ENCODE results near the gene SPIRE1.
A peak's percentile ranks its signal among the peaks of the same experiment; 100 is the strongest.

Gene SPIRE1

GRCh38 chr18:12657684-12658425, at the start of gene SPIRE1:
SPIRE1 (minus strand) TSS chr18:12658107; CDS start chr18:12657866, 241 bp downstream.
- Histone ChIP-seq H3F3A (ENCODE audit: insufficient read depth) (peaks cover 6% of the 10 kb centered on the region; the same call in 1 of the 2 replicates), H3K79me2 (ENCODE audit: insufficient read depth, low read length) (no peaks in the 10 kb centered on the region), H4K20me1 (ENCODE audit: low read depth, low read length) (no peaks in the 10 kb centered on the region), H3K9ac (ENCODE audit: low read length) (peak within 1 kb of the TSS; percentile 45), H3K4me3 (ENCODE audit: insufficient read depth, low read length, poor library complexity, severe bottlenecking) (peak within 1 kb of the TSS; percentile 50), H3K27me3 (ENCODE audit: low read length) (no peaks in the 10 kb centered on the region), H3K36me3 (ENCODE audit: low read length) (no peaks in the 10 kb centered on the region), H3K9me2 (replicated peaks; ENCODE audit: insufficient read depth, low read length) (no peaks in the 10 kb centered on the region), H3K4me2 (ENCODE audit: low read depth, low read length, poor library complexity, severe bottlenecking) (peak within 1 kb of the TSS; percentile 60), H3K27ac (ENCODE audit: low read depth, low read length) (no peak within 1 kb of the TSS), H2AFZ (ENCODE audit: low read depth, low read length, severe bottlenecking) (peak within 1 kb of the TSS; percentile 73), H3K9me3 (ENCODE audit: insufficient read depth, low read length) (no peaks in the 10 kb centered on the region)
- no peak for TF ChIP-seq EZH2phosphoT487 (conservative IDR thresholded peaks at IDR 0.05; ENCODE audit: low read length)
- TF ChIP-seq CTCF (IDR thresholded peaks at IDR 0.05; ENCODE audit: insufficient read depth, low read length, poor library complexity, severe bottlenecking) = no peak

- no peaks in the 10 kb centered on the region for H4K20me1 ChIP-seq (ENCODE audit: low read depth, low read length)
- peaks cover 13% of the 10 kb centered on the region; the same call in 1 of the 2 replicates for H3K36me3 ChIP-seq (ENCODE audit: low read length)
- H3K9me3 ChIP-seq (ENCODE audit: insufficient read depth, low read length) = no peaks in the 10 kb centered on the region
- H3K9ac ChIP-seq (ENCODE audit: low read length) = peak overlapping the region; percentile 95
- no peak overlapping the region for H2AFZ ChIP-seq (ENCODE audit: low read depth, low read length, severe bottlenecking)
- no peak for TF ChIP-seq CTCF (IDR thresholded peaks at IDR 0.05; ENCODE audit: insufficient read depth, low read length, poor library complexity, severe bottlenecking)
- no peak for TF ChIP-seq EZH2phosphoT487 (conservative IDR thresholded peaks at IDR 0.05; ENCODE audit: low read length)
- H3K4me2 ChIP-seq (ENCODE audit: low read depth, low read length, poor library complexity, severe bottlenecking) = peak overlapping the region; percentile 87
- no peaks in the 10 kb centered on the region for H3K27me3 ChIP-seq (ENCODE audit: low read length)
- H3K9me2 ChIP-seq (replicated peaks; ENCODE audit: insufficient read depth, low read length) = no peaks in the 10 kb centered on the region
- H3K4me3 ChIP-seq (ENCODE audit: insufficient read depth, low read length, poor library complexity, severe bottlenecking) = peak overlapping the region; percentile 79
- peaks cover 45% of the 10 kb centered on the region for H3K79me2 ChIP-seq (ENCODE audit: insufficient read depth, low read length)
- peak overlapping the region; percentile 75 for H3K27ac ChIP-seq (ENCODE audit: low read depth, low read length)
- H3F3A ChIP-seq (ENCODE audit: insufficient read depth) = 0 out of 2 replicates have a peak, but pooled peaks cover 2% of the 10 kb centered on the region
Observed at GRCh38 chr18:12703664-12704063, 45.8 kb upstream of the SPIRE1 start.

GRCh38 chr18:12703096-12703567, 45.2 kb upstream of the SPIRE1 start:
- Histone ChIP-seq H3K36me3 (ENCODE audit: low read length) (peaks cover 13% of the 10 kb centered on the region; the same call in 1 of the 2 replicates), H3F3A (ENCODE audit: insufficient read depth) (0 out of 2 replicates have a peak, but pooled peaks cover 2% of the 10 kb centered on the region), H3K79me2 (ENCODE audit: insufficient read depth, low read length) (peaks cover 45% of the 10 kb centered on the region), H4K20me1 (ENCODE audit: low read depth, low read length) (no peaks in the 10 kb centered on the region), H3K27me3 (ENCODE audit: low read length) (no peaks in the 10 kb centered on the region), H3K9me2 (replicated peaks; ENCODE audit: insufficient read depth, low read length) (no peaks in the 10 kb centered on the region), H3K4me3 (ENCODE audit: insufficient read depth, low read length, poor library complexity, severe bottlenecking) (peak overlapping the region; percentile 79), H2AFZ (ENCODE audit: low read depth, low read length, severe bottlenecking) (peak overlapping the region; percentile 54), H3K9ac (ENCODE audit: low read length) (peak overlapping the region; percentile 95), H3K9me3 (ENCODE audit: insufficient read depth, low read length) (no peaks in the 10 kb centered on the region), H3K4me2 (ENCODE audit: low read depth, low read length, poor library complexity, severe bottlenecking) (peak overlapping the region; percentile 87), H3K27ac (ENCODE audit: low read depth, low read length) (peak overlapping the region; percentile 75)
- TF ChIP-seq CTCF (IDR thresholded peaks at IDR 0.05; ENCODE audit: insufficient read depth, low read length, poor library complexity, severe bottlenecking) = no peak
- no peak for TF ChIP-seq EZH2phosphoT487 (conservative IDR thresholded peaks at IDR 0.05; ENCODE audit: low read length)
